ENCODE data around the gene HAGHL. TPM values are rescaled to one million over a fixed set of nuclear protein-coding genes. Genes with fewer than 3 reads are reported as not detected.

Gene HAGHL
- total and polyA plus RNA-seq, 2 experiments from 2014 or later: 21.6 to 35.3 TPM

- TF ChIP-seq ZNF331 (CRISPR knock-in tag; IDR thresholded peaks at IDR 0.05; ENCODE audit: low read depth) (no peak), CREB1 (CRISPR knock-in tag; IDR thresholded peaks at IDR 0.05; ENCODE audit: low read depth) (no peak), POLR2AphosphoS5 (IDR thresholded peaks at IDR 0.05; ENCODE audit: low read depth) (no peak), ETS1 (IDR thresholded peaks at IDR 0.05) (no peak), JUNB (IDR thresholded peaks at IDR 0.05; ENCODE audit: unreplicated experiment) (no peak), CTCF (conservative IDR thresholded peaks at IDR 0.05; ENCODE audit: low read depth in 2 of 2) (no peak), NANOG (IDR thresholded peaks at IDR 0.05; ENCODE audit: borderline replicate concordance) (no peak), EZH2phosphoT487 (IDR thresholded peaks at IDR 0.05; ENCODE audit: unreplicated experiment) (no peak), ZNF462 (CRISPR knock-in tag; IDR thresholded peaks at IDR 0.05) (no peak), STAT1 (IDR thresholded peaks at IDR 0.05; ENCODE audit: unreplicated experiment) (no peak), REST (IDR thresholded peaks at IDR 0.05; ENCODE audit: unreplicated experiment) (no peak), EZH2 (IDR thresholded peaks at IDR 0.05; ENCODE audit: low read depth, unreplicated experiment) (no peak), ZNF114 (CRISPR knock-in tag; IDR thresholded peaks at IDR 0.05) (no peak)
- H3K9me3 Mint-ChIP-seq: no peaks in the 10 kb centered on the region; the same call in 1 of the 3 replicates
- H3K27me3 Mint-ChIP-seq (ENCODE audit: insufficient read depth, low read depth, poor library complexity): peaks cover 23% of the 10 kb centered on the region
- Histone ChIP-seq H3K27me3 (ENCODE audit: insufficient read depth) (no peaks in the 10 kb centered on the region), H3K79me2 (replicated peaks; ENCODE audit: insufficient read depth) (peaks cover 9% of the 10 kb centered on the region; the same call in 1 of the 2 replicates), H3K4me2 (peak overlapping the region; percentile 84), H4K20me1 (replicated peaks; ENCODE audit: insufficient read depth) (peaks cover 14% of the 10 kb centered on the region; the same call in 1 of the 2 replicates), H3K36me3 (ENCODE audit: insufficient read depth) (no peaks in the 10 kb centered on the region; the same call in 1 of the 2 replicates), H3F3A (replicated peaks; ENCODE audit: low read depth) (peaks cover 24% of the 10 kb centered on the region), H2AFZ (no peak overlapping the region), H3K4me3 (peak overlapping the region; percentile 72), H3K27ac (ENCODE audit: low read depth) (no peak overlapping the region), H3K4me1 (ENCODE audit: insufficient read depth) (peaks cover 5% of the 10 kb centered on the region; the same call in 1 of the 2 replicates), H3K9me2 (ENCODE audit: insufficient read depth) (no peaks in the 10 kb centered on the region)
- H3K27ac Mint-ChIP-seq: no peak overlapping the region
- H3K36me3 Mint-ChIP-seq (ENCODE audit: low read depth): peaks cover 34% of the 10 kb centered on the region
- DNase-seq (ENCODE audit: low spot score): no peak
- peak overlapping the region; percentile 84 for H3K4me3 Mint-ChIP-seq
- ATAC-seq: no peak
- H3K4me1 Mint-ChIP-seq: peaks cover 20% of the 10 kb centered on the region
Observed at GRCh38 chr16:682493-683395, 44.2 kb upstream of the HAGHL start.
